ENCODE measurements around the gene ITGAE. TPM values are rescaled to one million over a fixed set of nuclear protein-coding genes. Genes with fewer than 3 reads are reported as not detected.

ITGAE gene
- total and polyA plus RNA-seq, 10 of the 15 experiments (the other 5 are each of a cell fraction or from before 2014, with no cell fraction given) = 13.1 to 161 (median 34.8) TPM

- H3K9ac ChIP-seq (ENCODE audit: control insufficient read depth, insufficient read depth, low read length) = no peak overlapping the region
- no peaks in the 10 kb centered on the region for H3K36me3 ChIP-seq (ENCODE audit: control insufficient read depth in 2 of 2, insufficient read depth in 2 of 2, low read length in 1 of 2)
- no peak for TF ChIP-seq MYC (IDR thresholded peaks at IDR 0.05; ENCODE audit: insufficient read depth, insufficient read length, insufficient replicate concordance, low read length, severe bottlenecking)
- no peak overlapping the region for H3K4me2 ChIP-seq (ENCODE audit: control insufficient read depth, insufficient read depth)
- CTCF ChIA-PET = interaction anchor here (3.9 kb wide), 1 partner anchor 10 kb away, joined by 19 read pairs; no protein-coding TSS in a partner anchor
- BruUV-seq (replicated peaks) = no TSS peak
- no peaks in the 10 kb centered on the region for H3K79me2 ChIP-seq (ENCODE audit: control insufficient read depth, insufficient read depth, low read length)
- no peak overlapping the region for H3K4me3 ChIP-seq
- H2AFZ ChIP-seq (ENCODE audit: control insufficient read depth, low read depth, low read length) = no peak overlapping the region
- RAD21 ChIA-PET (ENCODE audit: unreplicated experiment) = interaction anchor here (1.2 to 1.8 kb wide), 2 partner anchors 10 to 37 kb away, joined by 4 to 8 read pairs; no protein-coding TSS in a partner anchor
- H3K27ac ChIP-seq (ENCODE audit: control insufficient read depth, insufficient read depth) = no peak overlapping the region
- WGBS (ENCODE audit: insufficient coverage, insufficient replicate concordance, low lambda C conversion rate, missing lambda C conversion rate) = 96% methylated on average over 9 of the region's 9 CpGs
- no peak for FAIRE-seq
- intact Hi-C loops (cut with micrococcal nuclease; ENCODE audit: unreplicated experiment) = no loop called here
- POLR2A ChIA-PET = no interaction called here
- no peaks in the 10 kb centered on the region for H3K9me3 ChIP-seq (replicated peaks; ENCODE audit: control insufficient read depth, insufficient read depth, low read length)
- no peaks in the 10 kb centered on the region for H4K20me1 ChIP-seq (ENCODE audit: control insufficient read depth, insufficient read depth)
- SMC1A ChIA-PET (ENCODE audit: uncharacterized antibody, unreplicated experiment) = interaction anchor here (0.5 to 1.4 kb wide), 2 partner anchors 10 to 73 kb away, joined by 3 to 4 read pairs; no protein-coding TSS in a partner anchor
- no peak for DNase-seq (ENCODE audit: low read depth, low spot score)
- ATAC-seq = no peak
- H3K4me1 ChIP-seq (ENCODE audit: control insufficient read depth, insufficient read depth, low read length) = no peaks in the 10 kb centered on the region; the same call in 1 of the 2 replicates
- no peaks in the 10 kb centered on the region for H3K27me3 ChIP-seq (replicated peaks in 1 of 2; ENCODE audit: control insufficient read depth in 2 of 2, insufficient read depth in 2 of 2, low read length in 1 of 2)
- in situ Hi-C loops (cut with MboI) = no loop called here
Observed at GRCh38 chr17:3747805-3748204, 53.2 kb downstream of the ITGAE start.

GRCh38 chr17:3745071-3745470 is 55.9 kb downstream of the ITGAE start:
- ChIA-PET RAD21 (ENCODE audit: unreplicated experiment) (no interaction called here), SMC1A (ENCODE audit: uncharacterized antibody, unreplicated experiment) (no interaction called here), POLR2A (no interaction called here), CTCF (no interaction called here)
- no peak for FAIRE-seq
- Histone ChIP-seq H3K4me1 (ENCODE audit: control insufficient read depth, insufficient read depth, low read length) (0 out of 2 replicates have a peak, but pooled peaks cover 2% of the 10 kb centered on the region), H3K27ac (ENCODE audit: control insufficient read depth, insufficient read depth) (no peak overlapping the region), H2AFZ (ENCODE audit: control insufficient read depth, low read depth, low read length) (no peak overlapping the region), H3K27me3 (replicated peaks in 1 of 2; ENCODE audit: control insufficient read depth in 2 of 2, insufficient read depth in 2 of 2, low read length in 1 of 2) (no peaks in the 10 kb centered on the region), H3K79me2 (ENCODE audit: control insufficient read depth, insufficient read depth, low read length) (no peaks in the 10 kb centered on the region), H3K4me3 (no peak overlapping the region), H4K20me1 (ENCODE audit: control insufficient read depth, insufficient read depth) (no peaks in the 10 kb centered on the region), H3K36me3 (ENCODE audit: control insufficient read depth in 2 of 2, insufficient read depth in 2 of 2, low read length in 1 of 2) (no peaks in the 10 kb centered on the region), H3K4me2 (ENCODE audit: control insufficient read depth, insufficient read depth) (no peak overlapping the region), H3K9me3 (replicated peaks; ENCODE audit: control insufficient read depth, insufficient read depth, low read length) (no peaks in the 10 kb centered on the region; the same call in 2 of the 3 replicates), H3K9ac (ENCODE audit: control insufficient read depth, insufficient read depth, low read length) (no peak overlapping the region)
- WGBS (ENCODE audit: insufficient coverage, insufficient replicate concordance, low lambda C conversion rate, missing lambda C conversion rate) = 81% methylated on average over 10 of the region's 10 CpGs
- intact Hi-C loops (cut with micrococcal nuclease; ENCODE audit: unreplicated experiment) = no loop called here
- ATAC-seq = no peak
- no peak for DNase-seq (ENCODE audit: low read depth, low spot score)
- no TSS peak for BruUV-seq (replicated peaks)
- in situ Hi-C loops (cut with MboI) = no loop called here
- no peak for TF ChIP-seq ZNF24 (IDR thresholded peaks at IDR 0.05)
- no peak for TF ChIP-seq CHD2 (IDR thresholded peaks at IDR 0.05; ENCODE audit: borderline replicate concordance, low read depth, low read length)

Measured in GM12878 (cell line).